Vagina (tissue), 2 donors: Measurements from ENCODE around the gene GMPPB.

Experiments
- CTCF ChIP-seq, 3 experiments: fragments of 450-650 bp in 2 of 3; fragments of 200-600 bp in 1 of 3; sonication (generic) in 1 of 3; IDR thresholded peaks; one replicate each; pipeline ENCODE4 v1.5.1; 2017 to 2019; ENCODE audit warnings: antibody characterized with exemption in 3 of 3, mild to moderate bottlenecking in 2 of 3, moderate library complexity in 2 of 3
- POLR2A ChIP-seq, 2 donors: fragments of 450-650 bp; IDR thresholded peaks; one replicate each; pipeline ENCODE4 v1.6.1; 2017; ENCODE audit warnings: antibody characterized with exemption in 2 of 2, mild to moderate bottlenecking in 2 of 2, moderate library complexity in 2 of 2
- POLR2AphosphoS5 ChIP-seq, 2 donors: sonication (generic); formaldehyde crosslinking; IDR thresholded peaks; one replicate each; pipeline ENCODE4 v1.9.0; 2017; ENCODE audit warnings: antibody characterized with exemption in 2 of 2, mild to moderate bottlenecking in 2 of 2, low read depth in 1 of 2; ENCODE audit not compliant: insufficient read depth in 1 of 2

DNA sequence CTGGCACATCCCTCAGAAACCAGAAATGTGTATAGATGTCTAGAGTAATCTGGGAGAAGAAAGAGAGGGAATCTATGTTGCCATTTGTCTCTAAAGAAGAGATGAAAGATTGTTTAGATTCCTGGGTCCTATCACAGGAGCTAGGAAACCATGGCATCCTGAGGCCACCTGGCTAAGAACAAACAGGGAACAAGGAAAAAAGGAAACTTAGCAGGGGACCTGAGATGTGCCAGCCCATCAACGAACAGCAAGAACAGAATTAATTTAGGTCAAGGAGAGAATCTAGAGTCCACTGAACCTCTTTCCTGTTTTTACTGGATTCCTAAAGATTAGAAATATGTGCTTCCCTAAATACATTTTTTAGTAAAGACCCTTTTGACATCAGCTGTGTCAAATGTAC lies 32.3 kb upstream of the GMPPB start:
- TF ChIP-seq CTCF (IDR thresholded peaks at IDR 0.05) (no peak), POLR2A (IDR thresholded peaks at IDR 0.05) (no peak), POLR2AphosphoS5 (IDR thresholded peaks at IDR 0.05; ENCODE audit: insufficient read depth in 1 of 2, low read depth in 1 of 2) (no peak)
